Epidermal melanocyte (primary cell): ENCODE results near the gene ZNF512B.
"Not testable (repeated sequence)": the region's sequence is repeated elsewhere in the genome, so short reads cannot be mapped to it uniquely, and the experiment has no call there.

Experiments
- DNase-seq: peaks from one replicate; pipeline ENCODE4 v3.0.0; 2011; ENCODE audit warnings: low spot score; ENCODE audit not compliant: insufficient read length

Gene ZNF512B

GRCh38 chr20:63977739-63978276, 8.1 kb upstream of the ZNF512B start:
- no peak for DNase-seq

GRCh38 chr20:63976980-63977738, 7.4 kb upstream of the ZNF512B start:
- DNase-seq: no peak

- not testable (repeated sequence) for DNase-seq
Observed at GRCh38 chr20:63976511-63976910, 6.8 kb upstream of the ZNF512B start.

DNA sequence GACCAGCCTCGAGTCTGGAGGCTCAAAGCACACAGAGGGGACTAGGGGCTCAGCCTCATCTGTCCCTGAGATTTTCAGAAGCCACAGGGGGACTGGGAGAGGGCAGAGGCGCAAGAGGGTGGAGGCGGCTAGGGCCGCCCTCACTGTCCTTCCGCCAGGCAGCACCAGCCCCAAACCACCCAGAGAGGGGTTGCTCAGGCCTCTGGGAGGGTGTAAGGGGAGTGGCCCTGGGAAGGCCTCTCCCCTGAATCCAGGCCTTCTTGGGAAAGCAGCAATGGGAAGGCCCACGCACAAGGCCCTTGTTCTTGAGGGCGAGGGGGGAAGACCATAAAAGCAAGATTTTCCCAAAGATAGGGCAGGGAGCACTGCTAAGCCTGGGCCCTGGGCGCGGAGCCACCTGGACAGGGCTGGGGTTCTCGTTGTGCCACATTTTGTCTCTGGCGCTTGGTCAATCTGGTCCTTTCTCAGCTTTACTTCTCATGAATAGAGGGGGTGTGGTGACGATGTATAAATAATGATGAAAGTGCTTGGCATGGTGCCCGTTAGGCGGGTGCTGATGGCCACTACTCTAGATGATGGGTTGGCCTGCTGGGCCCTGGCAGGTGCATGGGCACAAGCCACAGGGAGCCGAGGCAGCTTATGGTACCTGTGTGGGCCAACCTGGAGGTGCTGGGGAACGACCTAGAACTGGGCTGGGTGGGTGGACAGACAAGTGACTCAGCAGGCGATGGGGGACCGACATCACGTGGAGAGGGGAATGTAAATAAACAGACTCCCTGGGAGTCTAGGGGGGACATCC, 4.9 kb upstream of the ZNF512B start:
- no peak for DNase-seq

GRCh38 chr20:63973636-63974401, 4.1 kb upstream of the ZNF512B start:
- peak; percentile 98 for DNase-seq

GRCh38 chr20:63973160-63973479, 3.4 kb upstream of the ZNF512B start:
- DNase-seq: no peak

DNA sequence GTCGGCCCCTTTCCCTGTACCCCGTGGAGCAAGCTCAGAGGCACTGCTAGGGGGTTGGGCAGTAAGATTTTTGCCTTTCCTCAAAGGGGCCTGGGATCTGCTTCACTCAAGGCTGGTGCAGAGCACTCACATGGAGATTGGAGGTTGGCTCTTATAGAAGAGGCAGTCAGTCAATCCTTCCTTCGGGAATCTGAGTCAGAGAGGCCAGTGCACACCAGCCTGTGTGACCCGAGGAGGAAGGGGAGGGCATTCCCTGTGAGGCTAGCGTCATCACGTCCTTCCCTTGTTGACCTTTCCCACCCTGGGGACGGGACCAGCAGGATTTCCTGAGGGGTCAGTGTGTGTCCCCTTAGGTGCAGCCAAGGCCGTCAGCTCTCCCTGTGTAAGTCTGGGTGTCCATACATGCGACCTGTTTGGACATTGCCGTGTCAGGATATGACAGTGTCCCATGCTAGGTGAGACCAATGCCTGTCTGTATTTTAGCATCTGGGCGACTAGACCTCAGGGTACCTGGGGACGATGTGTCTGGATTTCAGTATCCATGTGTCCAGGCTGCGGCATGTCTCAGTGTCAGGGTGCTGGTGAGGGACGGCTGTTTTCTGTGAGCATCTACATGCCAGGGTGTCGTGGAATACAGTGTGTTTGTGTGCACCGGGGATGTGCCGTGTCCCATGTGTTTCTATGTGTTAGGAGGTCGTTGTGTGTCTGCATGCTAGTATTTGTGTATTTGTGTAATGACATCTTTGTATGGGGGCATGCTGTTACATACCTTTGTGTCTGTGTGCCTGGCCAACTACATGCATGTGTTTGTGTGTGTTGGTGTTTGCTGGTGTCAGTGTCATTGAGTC, 2.8 kb upstream of the ZNF512B start:
- DNase-seq: no peak

- not testable (repeated sequence) for DNase-seq
Observed at GRCh38 chr20:63971960-63972311, 2.2 kb upstream of the ZNF512B start.

DNA sequence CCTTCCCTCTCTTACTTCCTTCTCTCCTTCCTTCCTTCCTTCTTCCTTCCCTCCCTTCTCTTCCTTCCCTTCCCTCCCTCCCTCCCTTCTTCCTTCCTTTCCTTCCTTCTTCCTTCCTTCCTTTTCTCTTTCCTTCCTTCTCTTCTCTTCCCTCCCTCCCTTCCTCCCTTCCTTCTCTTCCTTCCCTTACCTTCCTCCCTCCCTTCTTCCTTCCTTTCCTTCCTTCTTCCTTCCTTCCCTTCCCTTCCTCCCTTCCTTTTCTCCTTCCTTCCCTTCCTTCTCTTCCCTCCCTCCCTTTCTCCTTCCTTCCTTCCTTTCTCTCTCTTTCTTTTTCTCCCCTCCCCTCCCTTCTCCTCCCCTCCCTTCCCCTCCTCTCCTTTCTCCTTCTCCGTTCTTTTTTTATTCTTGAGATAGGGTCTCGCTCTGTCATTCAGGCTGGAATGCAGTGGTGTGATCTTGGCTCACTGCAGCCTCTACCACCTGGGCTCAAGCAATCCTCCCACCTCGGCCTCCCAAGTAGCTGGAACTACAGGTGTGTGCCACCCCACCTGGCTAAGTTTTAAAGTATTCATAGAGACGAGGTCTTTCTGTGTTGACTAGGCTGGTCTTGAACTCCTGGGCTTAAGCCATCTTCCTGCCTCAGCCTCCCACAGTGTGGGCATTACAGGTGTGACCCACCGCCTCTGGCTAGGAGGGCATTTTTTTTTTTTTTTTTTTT, 1.1 kb upstream of the ZNF512B start:
- DNase-seq: no peak

DNA sequence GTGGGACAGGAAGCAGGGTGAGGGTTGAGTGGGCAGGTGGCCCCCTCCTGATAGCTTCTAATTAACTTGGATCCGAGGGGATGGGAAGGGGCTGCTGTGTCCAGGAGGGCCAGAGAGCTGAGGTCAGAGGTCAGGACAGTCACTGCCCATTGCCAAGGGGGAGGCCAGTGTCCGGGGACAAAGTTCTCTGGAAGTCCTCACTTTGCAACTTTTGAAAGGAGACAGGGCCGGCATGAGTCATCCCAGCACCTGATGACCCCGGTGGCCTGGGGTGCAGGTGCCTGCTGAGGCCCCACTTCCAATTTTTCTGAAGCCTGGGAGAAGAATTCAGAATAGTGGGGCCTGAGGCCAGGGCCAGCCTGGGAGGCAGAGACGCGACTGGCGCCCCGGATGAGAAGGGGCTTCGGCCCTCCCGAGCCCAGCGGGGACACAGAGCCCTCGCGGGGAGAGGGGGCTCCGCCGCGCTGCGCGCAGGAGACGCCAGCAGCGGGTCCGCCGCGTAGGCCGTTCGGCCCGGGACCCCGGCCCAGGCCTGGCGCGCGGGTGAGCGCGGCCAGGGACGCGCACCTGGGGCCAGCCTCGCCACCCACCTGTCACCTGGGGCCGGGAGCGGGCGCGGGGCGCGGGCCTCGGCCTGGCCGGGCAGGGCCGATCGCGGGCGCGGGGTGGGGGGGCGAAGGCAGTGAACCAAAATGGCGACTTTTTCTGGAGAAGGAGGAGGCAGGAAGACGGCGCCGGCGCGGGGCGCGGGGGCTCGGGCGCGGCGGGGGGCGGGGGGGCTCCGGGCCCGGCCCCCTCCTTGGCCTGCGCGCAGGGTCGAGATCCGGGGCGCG, 586 bp downstream of the ZNF512B start:
- peak; percentile 19 for DNase-seq

GRCh38 chr20:63968136-63968927, 1.4 kb downstream of the ZNF512B start:
- DNase-seq: peak; percentile 14

DNA sequence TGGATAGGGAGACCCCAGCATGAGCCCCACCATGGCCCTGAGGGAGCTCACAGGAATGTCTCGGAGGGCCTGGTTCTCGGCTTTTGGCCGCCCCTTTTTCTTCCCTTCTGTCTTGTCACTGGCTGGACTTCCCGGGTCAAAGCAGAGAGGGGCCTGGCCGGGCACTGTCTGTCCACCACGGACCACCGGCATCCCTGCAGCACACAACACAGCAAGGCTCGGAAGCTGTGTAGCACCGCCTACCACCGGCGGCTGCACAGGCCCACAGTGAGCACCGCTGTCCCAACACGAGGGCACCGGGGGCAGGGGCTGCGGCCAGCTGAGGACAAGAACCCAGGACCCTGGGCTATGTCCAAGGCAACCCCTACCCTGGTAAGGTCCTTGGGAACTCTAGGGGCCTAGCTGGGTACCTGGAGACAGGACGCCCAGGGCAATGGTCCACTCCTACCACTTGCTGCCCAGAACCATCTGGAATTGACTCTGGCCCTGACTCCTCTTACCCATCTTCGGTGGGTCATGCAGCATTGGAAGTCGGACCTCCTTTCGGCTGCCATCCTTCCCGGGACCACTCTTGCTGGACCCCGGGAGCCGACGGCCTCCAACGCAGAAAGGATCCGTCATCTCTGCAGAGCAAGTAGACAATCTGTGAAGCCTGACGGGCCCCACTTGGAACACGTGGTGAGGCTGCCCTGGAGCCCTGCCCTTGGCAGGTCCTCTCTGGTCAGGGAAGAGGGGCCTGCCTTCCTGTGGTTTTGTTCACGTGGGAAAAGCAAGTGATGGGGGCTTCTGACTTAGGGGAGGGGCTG, 2.2 kb downstream of the ZNF512B start:
- DNase-seq: peak; percentile 12

- DNase-seq: no peak
Observed at GRCh38 chr20:63966944-63967322, 2.8 kb downstream of the ZNF512B start.

GRCh38 chr20:63966172-63966943, 3.4 kb downstream of the ZNF512B start:
- DNase-seq: peak; percentile 16

- no peak for DNase-seq
Observed at GRCh38 chr20:63964412-63964811, 5.3 kb downstream of the ZNF512B start.

DNA sequence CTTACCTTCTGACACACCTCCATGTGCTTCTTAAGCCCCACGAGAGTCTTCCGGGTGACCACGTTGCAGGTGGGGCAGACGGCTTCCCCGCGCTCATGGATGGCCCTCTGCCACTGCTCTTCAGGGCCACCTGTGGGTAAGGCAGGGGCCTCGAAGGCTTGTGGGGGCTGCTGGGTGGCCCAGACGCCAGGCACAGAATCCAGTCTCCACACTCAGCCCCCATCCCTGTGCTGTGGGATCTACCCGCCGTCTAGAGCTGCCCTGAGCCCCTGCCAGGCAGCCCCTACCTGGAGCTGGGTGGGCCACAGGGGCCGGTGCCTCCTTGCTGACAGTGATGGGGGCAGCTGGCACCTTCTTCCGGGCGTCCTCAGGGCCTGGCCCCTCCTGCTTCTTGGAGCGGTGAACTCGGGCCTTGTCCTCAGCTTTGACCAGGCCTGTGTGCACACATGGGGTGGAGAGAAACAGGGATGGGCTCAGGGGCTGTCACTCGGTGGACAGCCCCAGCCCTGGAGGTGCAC, 5.9 kb downstream of the ZNF512B start:
- DNase-seq: no peak

DNA sequence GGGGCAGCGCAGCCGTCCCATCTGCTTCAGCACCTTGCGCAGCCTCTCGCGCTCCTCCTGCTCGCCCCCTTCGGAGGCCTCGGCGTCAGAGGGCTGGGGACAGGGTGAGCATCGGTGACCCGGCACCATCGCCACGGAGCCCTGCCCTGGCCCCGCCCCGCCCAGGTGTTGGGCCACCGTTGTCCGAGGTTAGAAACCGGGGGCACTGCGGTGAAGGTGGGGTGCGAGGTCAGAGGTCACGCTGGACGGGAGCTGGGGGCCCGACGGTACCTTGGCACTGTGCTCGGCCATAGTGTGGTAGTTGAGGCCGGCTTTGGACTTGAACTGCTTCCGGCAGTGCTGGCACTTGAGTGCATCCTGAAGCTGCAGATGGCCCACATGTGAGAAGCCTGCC, 6.4 kb downstream of the ZNF512B start:
- DNase-seq: no peak
